ENCODE data around the gene NDUFA11. TPM values are rescaled to one million over a fixed set of nuclear protein-coding genes. Genes with fewer than 3 reads are reported as not detected.

NDUFA11 gene
- total and polyA plus RNA-seq, 2 donors (not counting 1 experiment from before 2014, with no cell fraction given), result 115 to 276 TPM

DNA sequence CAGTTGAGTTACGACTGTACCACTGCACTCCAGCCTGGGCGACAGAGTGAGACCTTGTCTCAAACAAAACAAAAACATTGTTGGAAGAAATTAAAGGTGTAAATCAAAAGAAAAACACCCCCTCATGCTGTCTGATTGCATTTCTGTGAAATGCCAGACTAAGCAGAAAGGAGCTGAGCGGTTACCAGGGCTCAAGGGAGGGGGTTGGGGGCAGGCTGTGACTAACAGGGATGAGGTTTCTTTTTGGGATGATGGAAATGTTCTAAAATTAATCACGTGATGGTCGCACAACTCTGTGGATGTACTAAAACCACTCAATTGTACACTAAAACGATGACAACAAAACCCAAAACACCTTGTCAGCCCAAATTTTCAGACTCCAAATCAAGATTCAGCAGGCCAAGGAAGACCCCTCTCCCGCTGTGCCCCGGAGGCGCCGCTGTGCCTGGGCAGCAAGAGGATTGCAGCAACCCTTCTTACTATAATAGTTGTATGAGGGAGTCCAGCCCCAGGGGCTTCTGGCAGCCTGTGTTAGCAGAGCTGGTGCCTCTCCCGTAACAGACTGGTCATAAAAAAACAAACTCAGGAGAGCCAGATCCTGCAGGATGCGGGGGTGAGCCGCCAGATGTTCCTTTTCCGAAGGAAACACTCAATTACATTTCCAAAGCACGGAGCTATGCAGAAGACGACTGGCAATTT is 31.3 kb upstream of the NDUFA11 start:
- intact Hi-C loops (cut with micrococcal nuclease), result no loop called here
- 96% methylated on average over 7 of the region's 16 CpGs for WGBS (ENCODE audit: insufficient coverage)
- H3K27ac Mint-ChIP-seq, result no peak overlapping the region
- no peak overlapping the region for H3K4me3 ChIP-seq (ENCODE audit: control extremely low read depth in 1 of 5, extremely low read depth in 1 of 5, insufficient read depth in 1 of 5, low read depth in 2 of 5, low read length in 4 of 5)
- no peak overlapping the region for H3K4me2 ChIP-seq (replicated peaks; ENCODE audit: low read depth, low read length, poor library complexity, severe bottlenecking)
- peaks cover 51% of the 10 kb centered on the region for H3K79me2 ChIP-seq (ENCODE audit: control insufficient read depth, insufficient read depth, low read length)
- no peaks in the 10 kb centered on the region for H3K27me3 Mint-ChIP-seq
- TF ChIP-seq CTCF (IDR thresholded peaks at IDR 0.05), result no peak
- no peak for TF ChIP-seq EZH2 (IDR thresholded peaks at IDR 0.05; ENCODE audit: borderline replicate concordance, insufficient read depth, low read depth, low read length, poor library complexity, severe bottlenecking)
- DNase-seq (no peak), ATAC-seq (ENCODE audit: low read depth) (no peak)
- ChIA-PET CTCF (no interaction called here), POLR2A (no interaction called here)
- no peak overlapping the region for H3K4me3 Mint-ChIP-seq
- no peaks in the 10 kb centered on the region for H3K9me3 ChIP-seq (ENCODE audit: control extremely low read depth in 1 of 3, control insufficient read depth in 2 of 3, insufficient read depth in 1 of 3, low read length in 2 of 3)
- no peaks in the 10 kb centered on the region for H3K27me3 ChIP-seq (replicated peaks in 1 of 4; ENCODE audit: control extremely low read depth in 1 of 4, control insufficient read depth in 3 of 4, insufficient read depth in 4 of 4, low read length in 3 of 4)
- H3K9me3 Mint-ChIP-seq (ENCODE audit: insufficient read depth), result no peaks in the 10 kb centered on the region
- H3K27ac ChIP-seq (ENCODE audit: low read length in 2 of 2), result no peak overlapping the region
- H4K20me1 ChIP-seq (ENCODE audit: control insufficient read depth, insufficient read depth, low read length, poor library complexity, severe bottlenecking), result peaks cover 70% of the 10 kb centered on the region
- H2AFZ ChIP-seq (ENCODE audit: insufficient read depth, low read depth, low read length, poor library complexity, severe bottlenecking), result no peak overlapping the region
- H3K4me1 ChIP-seq (ENCODE audit: control insufficient read depth in 2 of 2, insufficient read depth in 2 of 2, low read length in 2 of 2), result no peaks in the 10 kb centered on the region
- peaks cover 0 to 72% of the 10 kb centered on the region in 2 experiments for H3K36me3 ChIP-seq (replicated peaks in 1 of 2; ENCODE audit: control extremely low read depth in 1 of 2, control insufficient read depth in 1 of 2, extremely low read depth in 1 of 2, insufficient read depth in 2 of 2, low read length in 1 of 2)
- H3K4me1 Mint-ChIP-seq, result no peaks in the 10 kb centered on the region
- no peak overlapping the region for H3K9ac ChIP-seq (ENCODE audit: low read length)

DNA sequence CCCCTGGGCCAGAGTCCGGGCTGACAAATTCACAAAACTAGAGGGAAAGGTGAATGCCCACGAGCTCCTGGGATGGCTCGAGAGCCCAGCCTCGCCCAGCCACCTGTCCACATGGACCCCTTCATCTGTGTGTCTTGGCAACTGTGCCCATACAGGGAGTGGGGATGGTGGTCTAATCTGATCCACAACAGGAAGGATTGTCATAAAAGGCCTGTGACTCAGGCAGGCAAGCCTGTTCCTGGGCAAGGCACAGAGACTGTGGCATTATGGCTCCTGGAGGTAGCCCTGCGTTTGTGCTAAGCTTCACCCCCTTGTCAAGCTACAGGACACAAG is 30.4 kb upstream of the NDUFA11 start:
- Histone ChIP-seq H3K9me3 (ENCODE audit: control extremely low read depth in 1 of 3, control insufficient read depth in 2 of 3, insufficient read depth in 1 of 3, low read length in 2 of 3) (no peaks in the 10 kb centered on the region), H4K20me1 (ENCODE audit: control insufficient read depth, insufficient read depth, low read length, poor library complexity, severe bottlenecking) (peaks cover 66% of the 10 kb centered on the region), H3K9ac (ENCODE audit: low read length) (no peak overlapping the region), H3K27me3 (replicated peaks in 1 of 4; ENCODE audit: control extremely low read depth in 1 of 4, control insufficient read depth in 3 of 4, insufficient read depth in 4 of 4, low read length in 3 of 4) (no peaks in the 10 kb centered on the region), H3K36me3 (replicated peaks in 1 of 2; ENCODE audit: control extremely low read depth in 1 of 2, control insufficient read depth in 1 of 2, extremely low read depth in 1 of 2, insufficient read depth in 2 of 2, low read length in 1 of 2) (peaks cover 0 to 74% of the 10 kb centered on the region in 2 experiments), H3K4me2 (replicated peaks; ENCODE audit: low read depth, low read length, poor library complexity, severe bottlenecking) (no peak overlapping the region), H3K27ac (ENCODE audit: low read length in 2 of 2) (no peak overlapping the region), H3K4me3 (ENCODE audit: control extremely low read depth in 1 of 5, extremely low read depth in 1 of 5, insufficient read depth in 1 of 5, low read depth in 2 of 5, low read length in 4 of 5) (no peak overlapping the region), H2AFZ (ENCODE audit: insufficient read depth, low read depth, low read length, poor library complexity, severe bottlenecking) (no peak overlapping the region), H3K79me2 (ENCODE audit: control insufficient read depth, insufficient read depth, low read length) (peaks cover 52% of the 10 kb centered on the region), H3K4me1 (ENCODE audit: control insufficient read depth in 2 of 2, insufficient read depth in 2 of 2, low read length in 2 of 2) (no peaks in the 10 kb centered on the region)
- 98% methylated on average over 5 of the region's 5 CpGs for WGBS (ENCODE audit: insufficient coverage)
- CTCF ChIA-PET, result no interaction called here
- no peak overlapping the region for H3K4me3 Mint-ChIP-seq
- ATAC-seq (ENCODE audit: low read depth) (no peak), DNase-seq (no peak)
- no peak overlapping the region for H3K27ac Mint-ChIP-seq
- H3K27me3 Mint-ChIP-seq, result no peaks in the 10 kb centered on the region
- POLR2A ChIA-PET, result interaction anchor here (0.5 kb wide), 1 partner anchor 1107 kb away, joined by 7 read pairs; no protein-coding TSS in a partner anchor
- intact Hi-C loops (cut with micrococcal nuclease), result no loop called here
- H3K9me3 Mint-ChIP-seq (ENCODE audit: insufficient read depth), result no peaks in the 10 kb centered on the region
- H3K4me1 Mint-ChIP-seq, result no peaks in the 10 kb centered on the region
- TF ChIP-seq EZH2 (IDR thresholded peaks at IDR 0.05; ENCODE audit: borderline replicate concordance, insufficient read depth, low read depth, low read length, poor library complexity, severe bottlenecking) (no peak), CTCF (IDR thresholded peaks at IDR 0.05) (no peak)

Data from B cell (primary cell).